Retina (tissue), 1 donor: ENCODE data around the gene FXR1.
"Not testable (repeated sequence)": the region's sequence is repeated elsewhere in the genome, so short reads cannot be mapped to it uniquely, and the experiment has no call there.

Experiments used
- DNase-seq: peaks from one replicate; pipeline ENCODE4 v3.0.0-alpha.2; 2016

The FXR1 gene

DNA sequence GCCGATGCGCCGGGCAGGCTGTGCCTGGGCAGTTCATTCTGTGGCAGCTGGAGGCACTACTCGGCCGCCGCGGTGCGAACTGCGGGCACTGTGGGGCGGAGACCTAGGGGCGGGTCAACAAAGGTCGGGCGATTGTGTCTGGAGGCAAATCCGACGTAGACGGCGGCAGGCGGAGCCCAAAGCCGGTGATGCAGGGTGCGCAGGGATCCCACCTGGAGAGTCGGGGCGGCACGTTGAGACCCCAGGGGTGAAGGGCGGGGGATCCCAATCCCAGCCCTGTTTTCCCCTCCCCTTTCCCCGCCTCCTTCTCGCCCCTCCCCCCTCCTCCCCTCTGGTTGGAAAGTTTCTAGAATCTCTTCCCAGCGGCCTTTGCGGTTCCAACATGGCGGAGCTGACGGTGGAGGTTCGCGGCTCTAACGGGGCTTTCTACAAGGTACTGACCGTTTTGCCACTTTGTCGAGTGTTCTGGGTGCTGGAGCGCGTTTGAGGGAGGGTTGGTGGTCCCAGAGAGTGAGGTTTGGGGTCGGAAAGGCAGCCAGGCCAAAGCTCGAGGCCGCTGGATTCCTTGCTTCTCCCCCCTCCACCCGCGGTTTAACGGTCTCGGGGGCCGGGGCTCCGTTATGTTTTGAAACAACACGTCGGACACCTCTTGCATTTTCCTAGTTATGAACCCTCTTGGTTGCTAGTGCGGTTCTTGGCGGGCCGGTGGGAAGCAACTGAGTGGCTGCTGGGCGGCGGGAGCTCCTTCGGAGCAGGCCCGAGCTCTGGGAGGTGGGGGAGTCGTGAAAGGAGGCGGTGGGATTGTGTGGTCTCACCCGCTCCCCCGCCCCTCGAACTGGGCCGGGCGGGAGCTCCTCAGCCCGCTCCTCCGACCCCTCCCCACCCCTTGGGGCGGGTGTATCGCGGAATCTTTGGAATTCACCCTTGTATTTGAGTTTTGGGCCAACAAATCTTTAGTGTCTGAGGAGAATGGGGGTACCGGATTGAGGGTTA lies at the start of gene FXR1:
TSS of gene FXR1 (plus strand) at position 367 of the 993 bp plus-strand sequence. CDS start at position 383, 16 bp downstream.
- DNase-seq = peak; percentile 95

DNA sequence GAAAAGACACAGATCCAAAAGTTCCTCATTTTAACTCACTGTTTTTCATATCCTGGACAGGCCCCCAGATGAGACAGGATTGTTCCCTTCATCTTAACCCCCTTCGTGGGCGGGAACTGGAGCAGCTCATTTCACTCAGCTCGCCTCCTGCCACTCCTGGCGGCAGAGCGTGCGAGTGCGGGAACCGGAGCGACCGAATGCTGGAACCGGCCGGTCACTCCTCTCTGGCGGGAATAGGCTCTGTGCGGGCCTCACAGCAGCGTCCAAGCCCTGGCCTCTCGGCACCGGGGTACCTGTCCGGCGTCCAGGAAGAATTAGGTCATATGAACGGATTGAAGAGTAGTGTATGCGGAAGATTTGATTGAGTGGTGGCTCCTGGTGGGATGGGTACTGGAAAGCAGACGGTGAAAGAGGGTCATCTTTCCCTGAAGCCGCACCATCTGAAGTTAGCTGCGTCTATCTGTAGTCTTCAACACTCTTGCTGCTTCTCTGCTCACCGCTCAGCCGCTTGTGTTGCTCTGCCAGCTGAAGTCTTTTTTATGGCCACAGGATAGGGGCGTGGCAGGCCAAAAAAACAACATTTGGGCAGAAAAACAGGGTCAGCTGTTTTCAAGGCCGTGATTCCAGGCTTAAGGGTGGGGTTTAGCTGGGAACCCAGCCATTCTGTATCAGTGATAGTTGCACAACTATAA lies 42.3 kb upstream of the FXR1 start:
- DNase-seq = peak; percentile 60

DNA sequence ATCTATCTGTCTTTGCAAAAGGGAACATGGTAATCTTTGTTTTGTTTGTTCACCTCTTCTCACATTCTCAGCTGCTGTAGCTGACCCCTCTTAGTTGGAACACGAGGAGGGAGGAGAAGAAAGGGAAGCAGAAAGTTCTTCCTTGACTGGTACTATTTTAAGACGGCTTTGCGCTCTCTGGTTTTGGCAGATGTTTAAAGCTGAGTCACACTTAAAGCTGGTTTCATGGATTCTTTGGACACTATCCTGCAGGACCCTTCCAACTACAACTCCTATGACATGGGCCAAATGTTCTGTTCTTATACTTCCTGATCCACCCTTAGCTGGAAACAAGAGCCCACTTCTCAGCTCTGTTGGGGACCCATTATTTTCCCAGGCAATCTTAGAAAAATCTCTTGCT lies 40.6 kb upstream of the FXR1 start:
- no peak for DNase-seq

DNA sequence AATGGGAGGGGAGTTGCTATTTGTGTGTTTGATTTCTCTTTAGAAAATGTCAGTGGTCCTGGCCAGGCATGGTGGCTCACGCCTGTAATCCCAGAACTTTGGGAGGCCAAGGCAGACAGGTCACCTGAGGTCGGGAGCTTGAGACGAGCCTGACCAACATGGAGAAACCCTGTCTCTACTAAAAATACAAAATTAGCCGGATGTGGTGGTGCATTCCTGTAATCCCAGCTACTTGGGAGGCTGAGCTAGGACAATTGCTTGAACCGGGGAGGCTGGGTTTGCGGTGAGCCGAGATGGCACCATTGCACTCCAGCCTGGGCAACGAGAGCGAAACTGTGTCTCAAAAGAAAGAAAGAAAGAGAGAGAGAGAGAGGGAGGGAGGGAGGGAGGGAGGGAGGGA lies 40.0 kb upstream of the FXR1 start:
- DNase-seq = not testable (repeated sequence)

DNA sequence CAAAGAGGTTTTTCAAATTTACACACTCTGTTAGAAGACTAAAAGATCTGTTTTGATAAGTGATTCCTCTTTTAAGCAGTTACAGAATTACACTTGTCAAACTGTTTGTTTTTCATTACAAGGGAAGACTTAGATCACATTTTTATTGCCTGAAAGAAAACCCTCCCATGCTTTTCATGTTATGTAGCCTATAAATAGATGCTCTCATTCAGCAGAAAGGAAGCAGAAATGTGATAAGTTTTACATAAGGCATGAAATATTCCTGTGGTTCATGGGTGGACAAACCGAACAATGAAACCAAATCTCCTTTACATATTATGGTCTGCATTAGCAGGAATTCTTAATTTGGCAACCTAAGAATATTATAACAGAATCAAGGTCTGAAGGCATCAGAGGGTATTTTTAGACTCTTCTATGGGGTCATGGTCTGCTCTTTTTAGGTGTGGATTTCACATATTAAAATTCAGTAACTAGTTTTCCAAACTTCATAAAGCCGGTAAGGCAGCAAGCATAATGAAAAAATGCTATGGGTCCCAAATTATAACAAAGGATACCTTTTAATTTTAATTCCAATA lies 37.3 kb upstream of the FXR1 start:
- no peak for DNase-seq

DNA sequence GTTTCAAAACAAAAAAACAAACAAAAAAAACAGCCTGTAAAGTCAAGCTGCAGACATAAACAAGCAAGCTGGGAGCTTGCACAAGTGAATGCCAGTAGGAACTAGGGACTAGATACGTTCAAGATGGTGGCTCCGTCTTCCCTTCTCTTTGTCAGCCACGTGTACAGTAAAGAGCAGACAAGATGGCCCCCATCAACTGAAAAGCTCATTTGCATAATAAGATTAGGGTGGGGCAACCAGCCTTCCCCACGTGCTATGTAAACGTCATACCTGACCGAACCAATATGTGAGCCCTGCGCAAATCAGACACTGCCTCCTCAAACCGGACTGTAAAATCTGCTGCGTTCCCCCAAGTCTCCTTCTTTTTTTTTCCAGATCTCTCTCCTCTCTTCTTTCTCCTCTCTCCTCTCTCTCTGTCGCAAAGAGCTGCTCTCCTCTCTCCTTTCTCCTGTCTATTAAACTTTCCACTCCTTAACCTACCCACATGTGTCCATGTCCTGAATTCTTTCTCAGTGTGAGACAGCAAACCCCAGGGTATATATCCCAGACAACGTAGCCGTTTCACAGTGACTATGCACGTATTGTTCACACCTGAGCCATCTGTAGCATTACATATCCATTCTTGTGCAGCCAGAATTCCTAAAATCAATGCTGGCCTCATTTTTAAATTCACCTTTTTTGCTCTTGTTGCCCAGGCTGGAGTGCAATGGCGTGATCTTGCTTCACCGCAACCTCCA lies 31.2 kb upstream of the FXR1 start:
- DNase-seq = no peak

DNA sequence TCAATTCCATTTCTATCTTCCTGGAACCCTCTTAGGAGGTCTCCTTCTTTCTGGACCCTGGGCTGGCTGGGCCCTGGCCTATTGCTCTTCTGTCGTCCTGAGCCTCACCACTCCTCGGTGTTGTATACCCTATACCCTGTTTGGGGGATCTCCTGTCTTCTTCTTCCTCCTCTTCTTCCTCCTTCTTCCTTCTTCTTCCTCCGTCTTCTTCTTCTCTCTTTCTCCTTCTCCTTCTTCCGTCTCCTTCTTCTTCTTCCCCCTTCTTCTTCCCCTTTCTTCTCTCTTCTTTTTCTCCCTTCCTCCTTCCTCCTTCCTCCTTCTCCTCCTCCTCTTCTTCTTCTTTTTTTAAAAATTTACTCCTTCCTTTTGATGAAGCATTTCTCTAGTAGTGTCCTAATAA lies 30.4 kb upstream of the FXR1 start:
- no peak for DNase-seq

DNA sequence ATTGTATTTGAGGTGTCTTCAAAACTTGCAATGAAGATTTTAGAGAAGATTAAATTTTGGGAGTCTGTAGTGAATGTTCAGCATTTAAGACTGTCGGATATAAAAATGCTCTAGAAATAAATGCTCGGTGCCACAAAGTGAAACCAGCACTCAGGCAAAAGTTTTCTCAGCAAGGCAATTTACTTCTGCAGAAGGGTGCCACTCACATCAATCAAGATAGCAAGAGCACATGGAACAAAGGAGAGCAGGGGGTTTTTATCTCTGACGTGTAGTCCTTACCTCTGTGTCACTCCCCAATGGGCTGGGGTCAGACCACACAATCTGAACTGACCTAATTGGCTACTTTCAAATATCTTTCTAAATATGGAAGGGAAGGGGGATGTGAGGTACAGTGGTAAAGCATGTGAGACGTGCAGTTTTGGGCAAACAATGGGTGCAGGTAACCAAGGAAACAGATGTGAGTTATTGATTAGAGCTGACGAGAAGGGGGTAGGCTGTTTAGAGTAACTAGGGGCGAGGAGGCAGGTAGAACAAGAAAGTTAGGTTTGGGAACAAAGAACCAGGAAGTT lies 23.4 kb upstream of the FXR1 start:
- DNase-seq = no peak

DNA sequence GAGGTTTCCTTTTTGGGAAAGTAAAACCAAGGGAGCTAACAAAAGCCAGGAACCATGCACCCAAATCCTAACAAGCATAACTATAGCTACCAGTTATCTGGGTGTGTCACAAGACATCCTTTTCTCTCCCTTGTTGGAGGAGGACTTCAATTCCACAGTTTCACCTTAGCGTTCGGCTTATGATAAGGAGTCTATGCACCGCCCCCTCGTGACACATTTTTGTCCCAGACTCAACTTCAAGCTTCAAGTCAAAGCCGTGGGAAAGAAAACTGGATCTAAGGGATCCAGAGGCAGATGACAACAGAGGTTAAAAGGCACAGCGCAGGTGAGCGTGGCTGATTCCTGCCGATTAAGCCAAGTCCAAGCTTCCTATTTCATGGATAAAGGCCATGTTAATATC lies 13.9 kb upstream of the FXR1 start:
- no peak for DNase-seq

DNA sequence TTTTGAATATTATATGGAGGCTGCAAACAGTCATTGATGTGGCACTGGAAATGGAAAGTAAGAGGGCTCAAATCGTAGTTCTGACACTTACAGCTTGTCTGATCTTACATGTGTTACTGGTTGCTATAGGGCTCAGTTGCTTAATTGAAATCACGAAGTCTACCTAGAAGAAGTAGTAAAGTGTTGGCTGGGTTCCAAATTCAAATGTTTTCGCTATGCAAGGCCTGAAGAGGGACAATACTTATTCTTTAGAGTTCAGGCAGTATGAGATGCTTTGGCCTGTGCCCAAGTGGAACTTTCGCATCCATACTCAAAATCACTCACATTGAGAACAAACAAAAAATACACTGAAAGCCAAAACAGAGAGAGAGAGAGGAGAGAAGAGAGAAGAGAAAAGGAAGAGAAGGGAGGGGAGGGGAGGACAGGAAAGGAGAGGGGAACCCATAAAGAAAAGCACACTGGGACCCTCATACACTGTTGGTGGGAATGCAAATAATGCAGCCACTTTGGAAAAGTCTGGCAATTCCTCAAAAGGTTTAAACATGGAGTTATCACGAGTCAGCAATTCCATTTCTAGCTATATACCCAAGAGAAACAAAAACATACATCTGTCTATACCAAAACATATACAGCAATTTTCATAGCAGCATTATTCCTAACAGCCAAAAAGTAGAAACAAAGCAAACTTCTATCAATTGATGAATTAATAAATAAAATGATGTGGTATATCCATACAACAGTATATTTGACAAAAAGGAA lies 2.9 kb upstream of the FXR1 start:
- no peak for DNase-seq

DNA sequence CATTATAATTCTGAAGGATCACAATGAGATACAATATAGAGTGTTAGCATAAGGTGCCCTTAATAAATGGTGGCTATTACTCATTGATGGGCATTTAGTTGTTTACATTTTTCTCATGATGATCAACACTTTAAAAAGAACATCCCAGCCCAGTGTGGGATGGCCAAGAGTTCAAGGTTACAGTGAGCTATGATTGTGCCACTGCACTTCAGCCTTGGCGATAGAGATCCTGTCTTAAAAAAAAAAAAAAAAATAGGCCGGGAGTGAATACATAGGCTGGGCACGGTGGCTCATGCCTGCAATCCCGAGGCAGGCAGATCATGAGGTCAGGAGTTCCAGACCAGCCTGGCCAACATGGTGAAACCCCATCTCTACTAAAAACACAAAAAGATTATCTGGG lies 1.6 kb upstream of the FXR1 start:
- no peak for DNase-seq

DNA sequence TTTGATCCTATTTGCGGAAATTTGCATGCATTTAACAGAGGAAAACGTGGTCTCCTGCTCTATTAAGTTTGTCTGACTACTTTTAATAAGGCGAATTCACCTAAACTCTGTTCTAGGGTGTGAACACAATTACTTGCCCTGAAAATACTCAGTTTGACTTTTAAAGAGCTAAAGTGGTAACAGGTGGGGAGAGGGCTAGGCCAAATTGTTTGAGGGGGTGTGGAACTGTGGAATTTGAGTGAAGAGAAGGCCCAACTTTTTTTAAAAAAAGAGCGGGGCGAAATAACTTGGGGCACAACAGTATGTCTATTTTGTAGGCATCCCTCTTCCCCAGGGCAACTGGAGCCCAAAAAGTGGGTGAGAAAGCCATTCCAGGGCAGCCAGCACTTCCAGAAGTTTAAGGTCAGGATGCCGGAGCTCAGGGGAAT lies 580 bp upstream of the FXR1 start:
- DNase-seq = no peak

DNA sequence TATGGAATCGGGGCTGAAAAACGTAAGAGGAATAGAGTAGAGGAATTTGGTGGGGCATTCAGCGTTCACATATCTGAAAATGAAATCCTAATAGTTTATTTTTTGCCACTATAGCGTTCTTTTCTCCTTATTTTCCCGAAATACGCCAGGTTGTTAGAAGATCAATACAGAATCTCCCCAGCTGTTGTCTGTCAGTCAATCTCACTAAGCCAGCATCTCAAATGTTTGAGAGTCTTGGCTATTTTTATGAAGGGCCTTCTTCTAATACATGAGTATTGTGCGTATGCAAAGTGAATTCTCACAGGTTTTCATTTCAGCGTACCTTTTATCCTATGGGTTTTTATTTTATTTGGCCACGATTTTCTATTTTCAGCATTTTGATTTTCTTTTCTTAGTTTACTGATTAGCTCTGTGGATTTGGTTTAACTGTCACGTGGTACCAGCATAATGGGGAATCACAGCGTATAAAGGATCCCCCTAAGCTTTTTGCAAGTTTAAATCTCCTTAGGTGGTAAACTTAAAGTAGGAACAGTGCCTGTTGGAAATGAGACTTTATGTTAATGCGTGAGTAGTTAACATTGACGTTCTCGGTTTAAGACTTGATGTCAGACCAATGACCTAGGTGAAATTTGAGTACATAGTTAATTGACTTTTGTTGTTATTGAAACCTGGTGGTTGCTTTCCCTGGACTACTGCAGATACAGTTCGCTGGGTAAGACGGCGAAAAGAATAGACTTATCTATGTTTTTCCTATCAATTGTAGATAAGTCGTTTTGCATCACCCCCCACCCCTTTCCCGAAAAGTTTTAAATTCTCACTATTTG lies 1.3 kb downstream of the FXR1 start:
- peak; percentile 33 for DNase-seq

DNA sequence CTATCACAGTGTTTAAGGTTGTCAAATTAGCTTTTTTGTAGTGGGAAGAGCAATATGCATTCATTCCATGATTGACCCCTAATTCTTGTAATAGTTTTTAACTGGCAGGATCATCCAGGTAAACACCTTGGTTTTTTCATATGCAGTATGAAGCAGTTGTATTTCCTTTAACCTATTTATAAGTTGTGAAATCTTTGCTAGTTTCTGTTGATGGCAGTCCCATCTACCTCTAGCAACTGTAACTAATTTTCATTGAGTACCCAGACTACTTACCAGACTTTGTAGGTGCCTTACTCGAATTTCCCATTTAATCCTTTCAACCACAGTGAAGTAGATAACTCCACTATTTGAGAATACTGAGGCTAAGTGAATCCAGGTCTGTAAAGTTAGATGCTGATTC lies 6.1 kb downstream of the FXR1 start:
- no peak for DNase-seq

DNA sequence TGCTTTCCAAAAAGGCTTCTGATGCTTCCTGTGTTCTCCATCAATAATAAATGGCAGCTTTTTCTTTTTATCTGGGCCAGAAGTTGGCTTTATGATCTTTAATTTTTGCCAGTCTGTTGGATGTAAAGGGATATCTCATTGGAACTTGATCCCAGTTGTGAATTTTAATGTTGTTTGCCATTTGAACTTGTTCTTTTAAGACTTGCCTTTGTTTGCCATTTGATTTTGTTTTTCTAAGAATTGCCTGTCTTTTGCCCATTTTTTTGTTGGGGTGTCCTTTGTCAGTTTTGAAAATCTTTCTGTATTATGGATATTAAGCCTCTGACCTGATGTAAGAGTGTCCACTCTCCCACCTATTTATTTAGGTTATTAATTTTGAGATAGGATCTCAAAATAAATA lies 9.8 kb downstream of the FXR1 start:
- no peak for DNase-seq

DNA sequence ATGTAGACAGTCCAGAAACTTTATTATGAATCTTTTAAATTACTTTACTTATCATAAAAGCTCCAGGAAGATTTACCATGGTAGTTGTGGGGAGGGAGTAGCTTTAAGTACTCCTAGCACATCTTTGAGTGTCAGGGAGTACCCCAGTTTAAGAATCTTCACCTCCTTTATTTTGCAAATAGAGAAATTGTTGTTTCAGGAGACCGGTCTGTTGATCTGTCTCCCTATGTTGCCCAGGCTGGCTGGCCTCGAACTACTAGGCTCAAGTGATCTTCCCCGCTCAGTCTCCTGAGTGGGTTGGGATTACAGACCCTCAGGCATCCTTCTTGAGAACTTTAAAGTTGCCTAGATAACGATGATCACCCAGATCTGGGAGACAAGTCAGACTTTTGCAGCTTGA lies 11.1 kb downstream of the FXR1 start:
- no peak for DNase-seq

DNA sequence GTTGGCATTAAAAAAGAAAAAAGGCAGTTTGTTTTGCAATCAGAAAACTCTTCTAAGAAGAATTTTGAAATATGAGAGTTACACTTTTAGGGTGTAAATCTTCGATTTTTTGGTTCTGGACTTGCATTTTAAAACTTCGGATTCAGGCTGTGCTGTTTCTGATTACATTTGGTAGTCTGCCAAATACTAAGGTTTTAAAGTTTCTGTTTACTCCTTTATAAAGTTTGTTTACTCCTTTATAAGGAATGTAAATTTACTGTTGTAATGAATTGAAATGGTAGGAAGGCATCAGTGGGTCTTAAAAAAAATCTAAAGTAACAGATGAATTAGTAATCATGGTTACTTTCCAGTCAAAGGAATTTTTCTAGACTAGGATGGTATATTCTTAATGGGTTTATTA lies 14.1 kb downstream of the FXR1 start:
- no peak for DNase-seq

DNA sequence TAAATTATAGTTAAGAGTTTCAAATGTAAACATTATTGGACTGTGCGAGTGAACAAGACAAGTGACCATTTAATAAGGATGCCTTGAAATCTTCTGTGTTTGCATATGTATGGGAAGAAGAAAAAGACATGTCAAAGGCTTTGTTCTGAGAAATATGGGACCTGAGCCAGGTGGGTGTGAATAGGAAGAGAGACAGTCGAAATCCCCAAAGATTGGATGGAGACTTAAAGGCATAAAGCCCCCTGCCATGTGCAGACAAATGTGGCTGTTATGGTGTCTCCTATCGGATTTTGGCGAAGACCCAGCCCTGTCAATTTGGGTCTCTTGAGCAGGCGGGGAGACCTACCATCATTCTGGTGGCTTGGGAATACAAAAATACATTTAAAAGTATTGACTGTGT lies 16.9 kb downstream of the FXR1 start:
- DNase-seq = no peak

DNA sequence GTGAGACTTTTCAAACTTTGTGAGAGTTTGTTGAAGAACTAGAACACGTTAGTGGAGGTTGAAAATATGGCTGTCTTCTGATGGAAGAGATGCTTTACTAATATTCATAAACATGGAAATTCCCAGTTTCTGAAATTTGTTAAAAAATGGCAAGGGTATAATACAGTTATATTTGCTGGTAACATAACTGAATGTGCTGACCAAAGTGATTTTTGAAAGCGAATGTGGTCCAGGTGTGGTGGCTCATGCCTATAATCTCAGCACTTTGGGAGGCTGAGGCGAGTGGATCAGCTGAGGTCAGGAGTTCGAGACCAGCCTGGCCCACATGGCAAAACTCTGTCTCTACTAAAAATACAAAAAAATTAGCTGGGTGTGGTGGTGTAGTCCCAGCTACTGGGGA lies 18.1 kb downstream of the FXR1 start:
- DNase-seq = no peak

DNA sequence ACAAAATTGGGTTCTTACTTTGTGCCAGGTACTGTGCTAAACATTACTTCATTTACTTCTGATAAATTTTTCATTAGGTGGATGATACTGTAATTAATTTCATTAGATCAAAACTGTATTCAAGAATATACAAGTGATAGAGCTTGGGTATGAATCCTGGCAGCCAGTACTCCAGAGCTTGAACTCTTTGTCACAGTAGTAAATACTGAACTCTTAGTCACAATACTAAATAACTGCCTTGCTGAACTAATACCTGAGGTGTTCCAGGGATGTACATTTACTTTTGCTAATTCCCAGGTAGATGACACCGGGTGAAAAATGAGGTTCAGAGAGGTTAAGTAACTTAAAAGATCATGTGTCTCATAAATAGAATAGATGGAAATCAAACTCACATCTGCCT lies 20.3 kb downstream of the FXR1 start:
- no peak for DNase-seq

DNA sequence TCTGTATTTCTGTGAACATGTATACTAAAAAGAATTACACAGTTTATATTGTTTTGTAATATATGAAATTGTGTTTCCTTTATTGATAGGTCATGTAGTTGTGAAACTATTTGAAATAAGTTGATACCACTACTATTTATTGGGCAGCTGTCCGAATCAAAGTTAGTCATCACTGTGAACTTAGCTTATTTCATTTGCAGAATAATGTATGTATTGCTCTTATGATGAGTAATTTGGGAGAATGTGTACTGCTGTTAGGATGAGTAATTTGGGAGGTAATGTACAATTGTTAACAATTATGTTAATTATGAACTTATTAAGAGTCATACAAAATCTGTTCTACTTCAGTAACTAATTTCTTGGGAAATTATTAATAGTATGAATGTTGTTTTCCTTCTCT lies 22.2 kb downstream of the FXR1 start:
- DNase-seq = no peak
